K562 (cell line): Measurements from ENCODE around the gene NUP107.

ENCODE experiments used
- CHD1 ChIP-seq: fragments of 200-600 bp; sonication (generic); IDR thresholded peaks from one replicate; pipeline ENCODE4 v1.6.1; 2012; ENCODE audit warnings: mild to moderate bottlenecking, moderate library complexity, low read length, inconsistent platforms
- CTCF ChIP-seq, 3 experiments: IDR thresholded peaks in 2 of 3; conservative IDR thresholded peaks in 1 of 3; 2 replicates each; pipeline ENCODE4 v1.5.1; 2011 to 2012; ENCODE audit warnings: low read length in 3 of 3, mild to moderate bottlenecking in 3 of 3, control low read depth in 2 of 3, improper control_type of control experiment in 1 of 3, inconsistent platforms in 1 of 3, low read depth in 1 of 3, mixed read lengths in 1 of 3, moderate library complexity in 1 of 3; ENCODE audit not compliant: insufficient read depth in 2 of 3
- EP300 ChIP-seq: IDR thresholded peaks from 2 replicates; pipeline ENCODE4 v1.6.1; 2012; ENCODE audit warnings: low read length, improper control_type of control experiment
- IFI16 ChIP-seq: fragments of 250-450 bp; sonication (Bioruptor Pico); IDR thresholded peaks from 2 replicates; pipeline ENCODE4 v2.1.2; 2022; ENCODE audit warnings: mild to moderate bottlenecking, inconsistent platforms
- JUNB ChIP-seq: fragments of 450-650 bp; formaldehyde crosslinking; conservative IDR thresholded peaks from 2 replicates; pipeline ENCODE4 v1.4.0; 2020; ENCODE audit warnings: mild to moderate bottlenecking
- MNT ChIP-seq, 2 experiments: fragments of 450-650 bp; conservative IDR thresholded peaks; 2 replicates each; pipeline ENCODE4 v1.6.1; 2017; ENCODE audit warnings: mild to moderate bottlenecking in 2 of 2, moderate library complexity in 2 of 2
- PTRF ChIP-seq: fragments of 450-650 bp; IDR thresholded peaks from 2 replicates; pipeline ENCODE4 v1.6.1; 2016; ENCODE audit warnings: mild to moderate bottlenecking, missing genetic modification characterization, missing compliant biosample characterization
- RAD21 ChIP-seq, 2 experiments: fragments of 250-450 bp in 1 of 2; fragments of 450-650 bp in 1 of 2; sonication (Bioruptor Pico) in 1 of 2; formaldehyde crosslinking in 1 of 2; IDR thresholded peaks in 1 of 2; conservative IDR thresholded peaks in 1 of 2; 2 replicates each; pipeline versions ENCODE4 v1.4.0 to v1.8.0; 2020 to 2022; ENCODE audit warnings: mild to moderate bottlenecking in 2 of 2, moderate library complexity in 1 of 2
- TOE1 ChIP-seq, 2 experiments: fragments of 450-650 bp in 1 of 2; sonication (generic) in 1 of 2; formaldehyde crosslinking in 1 of 2; IDR thresholded peaks; 2 replicates each; pipeline versions ENCODE4 v1.7.1 to v1.8.0; 2016 to 2022; ENCODE audit warnings: borderline replicate concordance in 2 of 2, mild to moderate bottlenecking in 2 of 2, antibody characterized with exemption in 1 of 2, inconsistent platforms in 1 of 2, low read depth in 1 of 2, missing genetic modification reagents in 1 of 2, moderate library complexity in 1 of 2
- TRIM25 ChIP-seq: fragments of 450-650 bp; IDR thresholded peaks from 2 replicates; pipeline ENCODE4 v1.7.0; 2016; ENCODE audit warnings: borderline replicate concordance
- ZBTB26 ChIP-seq: fragments of 450-650 bp; formaldehyde crosslinking; IDR thresholded peaks from 2 replicates; pipeline ENCODE4 v1.4.0; 2022; ENCODE audit warnings: missing genetic modification characterization
- ZNF23 ChIP-seq: fragments of 250-450 bp; sonication (Bioruptor Pico); IDR thresholded peaks from 2 replicates; pipeline ENCODE4 v1.4.0; 2020; ENCODE audit warnings: mild to moderate bottlenecking
- ZNF318 ChIP-seq, 2 experiments: fragments of 450-650 bp; IDR thresholded peaks; 2 replicates each; pipeline ENCODE4 v1.6.1; 2016; ENCODE audit warnings: mild to moderate bottlenecking in 2 of 2, borderline replicate concordance in 1 of 2, low read depth in 1 of 2, moderate library complexity in 1 of 2

- TF ChIP-seq ZNF23 (CRISPR knock-in tag) (no peak), RAD21 (CRISPR knock-in tag; conservative IDR thresholded peaks at IDR 0.05 in 1 of 2, IDR thresholded peaks at IDR 0.05 in 1 of 2) (no peak), ZNF318 (IDR thresholded peaks at IDR 0.05; ENCODE audit: borderline replicate concordance in 1 of 2, low read depth in 1 of 2) (no peak), ZBTB26 (CRISPR knock-in tag) (no peak), TRIM25 (no peak), EP300 (no peak), JUNB (CRISPR knock-in tag) (no peak), MNT (conservative IDR thresholded peaks at IDR 0.05) (no peak), CTCF (IDR thresholded peaks at IDR 0.05 in 2 of 3, conservative IDR thresholded peaks at IDR 0.05 in 1 of 3; ENCODE audit: insufficient read depth in 2 of 3, low read depth in 1 of 3, low read length in 3 of 3) (no peak), CHD1 (no peak), TOE1 (IDR thresholded peaks at IDR 0.05; ENCODE audit: borderline replicate concordance) (no peak), TOE1 (CRISPR knock-in tag; IDR thresholded peaks at IDR 0.05; ENCODE audit: borderline replicate concordance, low read depth) (no peak), IFI16 (CRISPR knock-in tag) (no peak), PTRF (tag) (no peak)
Observed at GRCh38 chr12:68793975-68794652, 107.3 kb downstream of the NUP107 start.
